ENCODE measurements around the gene RASSF1.
"Not testable (repeated sequence)": the region's sequence is repeated elsewhere in the genome, so short reads cannot be mapped to it uniquely, and the experiment has no call there.

Gene RASSF1

GRCh38 chr3:50316657-50317242 lies 23.9 kb downstream of the RASSF1 start:
- H3K4me3 ChIP-seq (ENCODE audit: low read depth, low read length), result no peak overlapping the region
- peak; percentile 51 for DNase-seq (ENCODE audit: low read depth)
- no peak for TF ChIP-seq CTCF (conservative IDR thresholded peaks at IDR 0.05; ENCODE audit: low read depth, low read length)

GRCh38 chr3:50314816-50315215 lies 25.8 kb downstream of the RASSF1 start:
- H3K4me3 ChIP-seq (ENCODE audit: low read depth, low read length), result no peak overlapping the region
- DNase-seq (ENCODE audit: low read depth), result no peak
- TF ChIP-seq CTCF (conservative IDR thresholded peaks at IDR 0.05; ENCODE audit: low read depth, low read length), result no peak

- no peak for TF ChIP-seq CTCF (conservative IDR thresholded peaks at IDR 0.05; ENCODE audit: low read depth, low read length)
- H3K4me3 ChIP-seq (ENCODE audit: low read depth, low read length), result no peak overlapping the region
- DNase-seq (ENCODE audit: low read depth), result no peak
Observed at GRCh38 chr3:50314342-50314741, 26.3 kb downstream of the RASSF1 start.

- not testable (repeated sequence) for DNase-seq (ENCODE audit: low read depth); H3K4me3 ChIP-seq (ENCODE audit: low read depth, low read length)
Observed at GRCh38 chr3:50312041-50312440, 28.6 kb downstream of the RASSF1 start.

GRCh38 chr3:50304601-50305000 lies 36.0 kb downstream of the RASSF1 start:
- DNase-seq (ENCODE audit: low read depth), result no peak
- TF ChIP-seq CTCF (conservative IDR thresholded peaks at IDR 0.05; ENCODE audit: low read depth, low read length), result no peak

GRCh38 chr3:50303013-50303815 lies 37.4 kb downstream of the RASSF1 start, which contains the start of gene HYAL1:
Gene HYAL1, minus strand, starts transcription at chr3:50303574. Its CDS starts 618 bp downstream, at chr3:50302956.
- DNase-seq (ENCODE audit: low read depth), result no peak
- no peak within 1 kb of the TSS for H3K4me3 ChIP-seq (ENCODE audit: low read depth, low read length)
- TF ChIP-seq CTCF (conservative IDR thresholded peaks at IDR 0.05; ENCODE audit: low read depth, low read length), result peak; percentile 5

More at GRCh38 chr3:50304601-50305000, 36.0 kb downstream of the RASSF1 start:
- no peak overlapping the region for H3K4me3 ChIP-seq (ENCODE audit: low read depth, low read length)

GRCh38 chr3:50302095-50303012 lies 38.3 kb downstream of the RASSF1 start:
- TF ChIP-seq CTCF (conservative IDR thresholded peaks at IDR 0.05; ENCODE audit: low read depth, low read length), result no peak
- DNase-seq (ENCODE audit: low read depth), result no peak
- H3K4me3 ChIP-seq (ENCODE audit: low read depth, low read length), result no peak overlapping the region

All from choroid plexus epithelial cell (primary cell).